ENCODE results near the gene ATP5ME.

ATP5ME gene

GRCh38 chr4:629915-630641 is 44.0 kb downstream of the ATP5ME start:
- no peak overlapping the region for H3K4me3 ChIP-seq (ENCODE audit: low read depth, low read length)
- no peaks in the 10 kb centered on the region for H3K27me3 ChIP-seq (ENCODE audit: control insufficient read depth, insufficient read depth, low read length)
- H3K4me1 ChIP-seq (ENCODE audit: control insufficient read depth, insufficient read depth, low read length), result no peaks in the 10 kb centered on the region
- peaks cover 3% of the 10 kb centered on the region for H3K9me3 ChIP-seq (ENCODE audit: control insufficient read depth, insufficient read depth, low read length)
- no peak overlapping the region for H3K9ac ChIP-seq (ENCODE audit: low read depth, low read length)
- H3K36me3 ChIP-seq (ENCODE audit: control insufficient read depth, insufficient read depth, low read length), result no peaks in the 10 kb centered on the region

- no peak overlapping the region for H3K9ac ChIP-seq (ENCODE audit: low read depth, low read length)
- no peaks in the 10 kb centered on the region for H3K27me3 ChIP-seq (ENCODE audit: control insufficient read depth, insufficient read depth, low read length)
- no peak overlapping the region for H3K4me3 ChIP-seq (ENCODE audit: low read depth, low read length)
- H3K4me1 ChIP-seq (ENCODE audit: control insufficient read depth, insufficient read depth, low read length), result no peaks in the 10 kb centered on the region
- peaks cover 3% of the 10 kb centered on the region for H3K9me3 ChIP-seq (ENCODE audit: control insufficient read depth, insufficient read depth, low read length)
- H3K36me3 ChIP-seq (ENCODE audit: control insufficient read depth, insufficient read depth, low read length), result no peaks in the 10 kb centered on the region
These were observed 44.5 kb downstream of the ATP5ME start for GRCh38 chr4:629636-629914.

- Histone ChIP-seq H3K4me1 (ENCODE audit: control insufficient read depth, insufficient read depth, low read length) (peaks cover 3% of the 10 kb centered on the region), H3K4me3 (ENCODE audit: low read depth, low read length) (no peak overlapping the region), H3K9me3 (ENCODE audit: control insufficient read depth, insufficient read depth, low read length) (peaks cover 3% of the 10 kb centered on the region), H3K27me3 (ENCODE audit: control insufficient read depth, insufficient read depth, low read length) (no peaks in the 10 kb centered on the region), H3K9ac (ENCODE audit: low read depth, low read length) (no peak overlapping the region), H3K36me3 (ENCODE audit: control insufficient read depth, insufficient read depth, low read length) (no peaks in the 10 kb centered on the region)
These were observed 45.0 kb downstream of the ATP5ME start for GRCh38 chr4:628821-629635.

GRCh38 chr4:628311-628741 is 45.8 kb downstream of the ATP5ME start:
- no peak overlapping the region for H3K9ac ChIP-seq (ENCODE audit: low read depth, low read length)
- no peaks in the 10 kb centered on the region for H3K27me3 ChIP-seq (ENCODE audit: control insufficient read depth, insufficient read depth, low read length)
- no peaks in the 10 kb centered on the region for H3K36me3 ChIP-seq (ENCODE audit: control insufficient read depth, insufficient read depth, low read length)
- peaks cover 3% of the 10 kb centered on the region for H3K4me1 ChIP-seq (ENCODE audit: control insufficient read depth, insufficient read depth, low read length)
- H3K9me3 ChIP-seq (ENCODE audit: control insufficient read depth, insufficient read depth, low read length), result peaks cover 3% of the 10 kb centered on the region
- H3K4me3 ChIP-seq (ENCODE audit: low read depth, low read length), result no peak overlapping the region

GRCh38 chr4:627347-628125 is 46.5 kb downstream of the ATP5ME start:
- H3K9me3 ChIP-seq (ENCODE audit: control insufficient read depth, insufficient read depth, low read length), result peaks cover 3% of the 10 kb centered on the region
- no peaks in the 10 kb centered on the region for H3K36me3 ChIP-seq (ENCODE audit: control insufficient read depth, insufficient read depth, low read length)
- H3K4me1 ChIP-seq (ENCODE audit: control insufficient read depth, insufficient read depth, low read length), result peaks cover 3% of the 10 kb centered on the region
- no peaks in the 10 kb centered on the region for H3K27me3 ChIP-seq (ENCODE audit: control insufficient read depth, insufficient read depth, low read length)
- H3K4me3 ChIP-seq (ENCODE audit: low read depth, low read length), result no peak overlapping the region
- no peak overlapping the region for H3K9ac ChIP-seq (ENCODE audit: low read depth, low read length)

GRCh38 chr4:626201-627091 is 47.6 kb downstream of the ATP5ME start:
- Histone ChIP-seq H3K4me1 (ENCODE audit: control insufficient read depth, insufficient read depth, low read length) (peaks cover 3% of the 10 kb centered on the region), H3K9ac (ENCODE audit: low read depth, low read length) (no peak overlapping the region), H3K9me3 (ENCODE audit: control insufficient read depth, insufficient read depth, low read length) (no peaks in the 10 kb centered on the region), H3K27me3 (ENCODE audit: control insufficient read depth, insufficient read depth, low read length) (no peaks in the 10 kb centered on the region), H3K36me3 (ENCODE audit: control insufficient read depth, insufficient read depth, low read length) (no peaks in the 10 kb centered on the region), H3K4me3 (ENCODE audit: low read depth, low read length) (no peak overlapping the region)

- Histone ChIP-seq H3K4me3 (ENCODE audit: low read depth, low read length) (no peak overlapping the region), H3K27me3 (ENCODE audit: control insufficient read depth, insufficient read depth, low read length) (no peaks in the 10 kb centered on the region), H3K36me3 (ENCODE audit: control insufficient read depth, insufficient read depth, low read length) (no peaks in the 10 kb centered on the region), H3K9me3 (ENCODE audit: control insufficient read depth, insufficient read depth, low read length) (no peaks in the 10 kb centered on the region), H3K4me1 (ENCODE audit: control insufficient read depth, insufficient read depth, low read length) (peaks cover 3% of the 10 kb centered on the region), H3K9ac (ENCODE audit: low read depth, low read length) (no peak overlapping the region)
These were observed 48.4 kb downstream of the ATP5ME start for GRCh38 chr4:625631-626161.

- Histone ChIP-seq H3K36me3 (ENCODE audit: control insufficient read depth, insufficient read depth, low read length) (no peaks in the 10 kb centered on the region), H3K9ac (ENCODE audit: low read depth, low read length) (no peak within 1 kb of the TSS), H3K4me3 (ENCODE audit: low read depth, low read length) (no peak within 1 kb of the TSS), H3K9me3 (ENCODE audit: control insufficient read depth, insufficient read depth, low read length) (no peaks in the 10 kb centered on the region), H3K27me3 (ENCODE audit: control insufficient read depth, insufficient read depth, low read length) (no peaks in the 10 kb centered on the region), H3K4me1 (ENCODE audit: control insufficient read depth, insufficient read depth, low read length) (peaks cover 3% of the 10 kb centered on the region)
These were observed 49.1 kb downstream of the ATP5ME start, which contains the start of gene PDE6B for GRCh38 chr4:624705-625590. PDE6B (plus strand) TSS chr4:625573; CDS start chr4:625627, 54 bp downstream.

GRCh38 chr4:623914-624566 is 50.0 kb downstream of the ATP5ME start:
- no peak overlapping the region for H3K4me3 ChIP-seq (ENCODE audit: low read depth, low read length)
- H3K9me3 ChIP-seq (ENCODE audit: control insufficient read depth, insufficient read depth, low read length), result no peaks in the 10 kb centered on the region
- H3K4me1 ChIP-seq (ENCODE audit: control insufficient read depth, insufficient read depth, low read length), result peaks cover 3% of the 10 kb centered on the region
- H3K27me3 ChIP-seq (ENCODE audit: control insufficient read depth, insufficient read depth, low read length), result no peaks in the 10 kb centered on the region
- no peak overlapping the region for H3K9ac ChIP-seq (ENCODE audit: low read depth, low read length)
- no peaks in the 10 kb centered on the region for H3K36me3 ChIP-seq (ENCODE audit: control insufficient read depth, insufficient read depth, low read length)

Measured in iPS-15b (cell line).